Body of pancreas (tissue), 4 donors: Measurements from ENCODE around the gene BRSK1.

ENCODE experiments used
- CTCF ChIP-seq, 7 experiments: fragments of 450-650 bp in 4 of 7; fragments of 200-600 bp in 3 of 7; sonication (generic) in 3 of 7; IDR thresholded peaks; one replicate each; pipeline ENCODE4 v1.5.1; 2016 to 2019; ENCODE audit warnings: antibody characterized with exemption in 7 of 7
- POLR2A ChIP-seq, 3 donors: fragments of 450-650 bp; IDR thresholded peaks; one replicate each; pipeline ENCODE4 v1.6.1; 2016; ENCODE audit warnings: antibody characterized with exemption in 3 of 3, mild to moderate bottlenecking in 2 of 3

- TF ChIP-seq CTCF (IDR thresholded peaks at IDR 0.05) (no peak), POLR2A (IDR thresholded peaks at IDR 0.05) (no peak)
Measured at GRCh38 chr19:55299991-55300390, 16.2 kb downstream of the BRSK1 start.
